HepG2 (cell line): ENCODE data around the gene SNAI1. TPM values are rescaled to one million over a fixed set of nuclear protein-coding genes. Genes with fewer than 3 reads are reported as not detected.
A peak's percentile ranks its signal among the peaks of the same experiment; 100 is the strongest.

ENCODE experiments used
- ARNT2 ChIP-seq: sonication (generic); formaldehyde crosslinking; IDR thresholded peaks from 2 replicates; pipeline ENCODE4 v1.8.0; 2022; ENCODE audit warnings: mild to moderate bottlenecking, low read depth, missing genetic modification reagents, moderate library complexity
- E2F2 ChIP-seq: sonication (generic); formaldehyde crosslinking; IDR thresholded peaks from 2 replicates; pipeline ENCODE4 v1.4.0; 2020; ENCODE audit warnings: missing genetic modification reagents, borderline replicate concordance
- ETS1 ChIP-seq: sonication (generic); formaldehyde crosslinking; IDR thresholded peaks from 2 replicates; pipeline ENCODE4 v1.4.0; 2020; ENCODE audit warnings: missing genetic modification reagents
- FOXA1 ChIP-seq, 2 experiments: fragments of 450-650 bp in 1 of 2; sonication (generic) in 1 of 2; formaldehyde crosslinking in 1 of 2; IDR thresholded peaks; 2 replicates each; pipeline versions ENCODE4 v1.4.0 to v1.6.1; 2016 to 2020; ENCODE audit warnings: missing genetic modification reagents in 1 of 2
- FOXC1 ChIP-seq: sonication (generic); formaldehyde crosslinking; IDR thresholded peaks from 2 replicates; pipeline ENCODE4 v1.8.0; 2022; ENCODE audit warnings: mild to moderate bottlenecking, missing genetic modification reagents, borderline replicate concordance
- FOXK1 ChIP-seq: sonication (generic); formaldehyde crosslinking; IDR thresholded peaks from 2 replicates; pipeline ENCODE4 v1.4.0; 2020; ENCODE audit warnings: low read depth, missing genetic modification reagents, borderline replicate concordance
- GPN1 ChIP-seq: sonication (generic); formaldehyde crosslinking; IDR thresholded peaks from 2 replicates; pipeline ENCODE4 v1.5.1; 2020; ENCODE audit warnings: missing genetic modification reagents, borderline replicate concordance
- HIVEP1 ChIP-seq: sonication (generic); formaldehyde crosslinking; IDR thresholded peaks from 2 replicates; pipeline ENCODE4 v1.4.0; 2020; ENCODE audit warnings: mild to moderate bottlenecking, missing genetic modification reagents
- HNRNPUL1 ChIP-seq: fragments of 200-400 bp; formaldehyde crosslinking; IDR thresholded peaks from 2 replicates; pipeline ENCODE4 v1.6.1; 2017; ENCODE audit warnings: low read depth, mild to moderate bottlenecking, low read length, moderate library complexity
- KDM4B ChIP-seq: sonication (generic); formaldehyde crosslinking; IDR thresholded peaks from 2 replicates; pipeline ENCODE4 v1.4.0; 2020; ENCODE audit warnings: missing genetic modification reagents
- PHF8 ChIP-seq: sonication (generic); formaldehyde crosslinking; IDR thresholded peaks from 2 replicates; pipeline ENCODE4 v1.5.0; 2020; ENCODE audit warnings: missing genetic modification reagents
- POLR2G ChIP-seq: fragments of 200-400 bp; formaldehyde crosslinking; IDR thresholded peaks from 2 replicates; pipeline ENCODE4 v1.6.1; 2018; ENCODE audit warnings: mild to moderate bottlenecking, low read depth, low read length, moderate library complexity
- SIN3A ChIP-seq: IDR thresholded peaks from 2 replicates; pipeline ENCODE4 v1.6.1; 2011; ENCODE audit warnings: low read depth, mild to moderate bottlenecking, control low read depth, low read length, borderline replicate concordance
- SRSF1 ChIP-seq: fragments of 200-400 bp; formaldehyde crosslinking; optimal IDR thresholded peaks from 2 replicates; pipeline ENCODE3; 2017; ENCODE audit warnings: mild to moderate bottlenecking, low read depth, low read length, moderate library complexity
- USF2 ChIP-seq, 2 experiments: sonication (generic) in 1 of 2; formaldehyde crosslinking in 1 of 2; IDR thresholded peaks; 2 replicates each; pipeline versions ENCODE4 v1.5.1 to v1.6.1; 2011 to 2020; ENCODE audit warnings: borderline replicate concordance in 1 of 2, low read depth in 1 of 2, low read length in 1 of 2, mild to moderate bottlenecking in 1 of 2, missing genetic modification reagents in 1 of 2, moderate library complexity in 1 of 2
- ZNF138 ChIP-seq: sonication (generic); formaldehyde crosslinking; IDR thresholded peaks from 2 replicates; pipeline ENCODE4 v1.5.0; 2020; ENCODE audit warnings: mild to moderate bottlenecking, low read depth, missing genetic modification reagents
- ZNF503 ChIP-seq: sonication (generic); formaldehyde crosslinking; IDR thresholded peaks from 2 replicates; pipeline ENCODE4 v1.4.0; 2020; ENCODE audit warnings: missing genetic modification reagents
- ZNF556 ChIP-seq: sonication (generic); formaldehyde crosslinking; IDR thresholded peaks from 2 replicates; pipeline ENCODE4 v1.4.0; 2020; ENCODE audit warnings: mild to moderate bottlenecking, missing genetic modification reagents, borderline replicate concordance
- ZNF746 ChIP-seq: sonication (generic); formaldehyde crosslinking; IDR thresholded peaks from 2 replicates; pipeline ENCODE4 v1.8.0; 2022; ENCODE audit warnings: mild to moderate bottlenecking, missing genetic modification reagents
- ZNF883 ChIP-seq: sonication (generic); formaldehyde crosslinking; IDR thresholded peaks from 2 replicates; pipeline ENCODE4 v1.5.1; 2020; ENCODE audit warnings: mild to moderate bottlenecking, missing genetic modification reagents; ENCODE audit errors: not compliant biosample characterization
- ZSCAN9 ChIP-seq: IDR thresholded peaks from 2 replicates; pipeline ENCODE4 v1.6.1; 2016; ENCODE audit warnings: borderline replicate concordance
- polyA plus RNA-seq, 8 experiments: library from polyadenylated mRNA; depleted of rRNA in 3 of 8; stranded (reverse) in 7 of 8; unstranded in 1 of 8; fragments of >200 nt; fragmentation: Illumina TruSeq in 4 of 8; extraction: Trizol in 4 of 8; gene quantifications; 2 replicates each; pipeline versions ENCODE4 v1.2.1 to v1.2.3, GENCODE V29; 2011 to 2016; ENCODE audit warnings: low read depth in 4 of 8, missing spikeins in 1 of 8, mixed read lengths in 1 of 8; ENCODE audit not compliant: insufficient read depth in 1 of 8
- total RNA-seq, 5 experiments: library from RNA; depleted of rRNA; stranded (reverse); fragments of >200 nt; fragmentation: Illumina TruSeq; extraction: Trizol; gene quantifications; 2 replicates each; pipeline ENCODE4 v1.2.3, GENCODE V29; 2016; ENCODE audit warnings: low read depth in 1 of 5

Gene SNAI1
- total and polyA plus RNA-seq, 2 of the 13 experiments (the other 11 are each of a cell fraction or from before 2014, with no cell fraction given), result 1.3 to 1.4 TPM

GRCh38 chr20:49979030-49979832, 3.5 kb upstream of the SNAI1 start (continued):
- TF ChIP-seq ZSCAN9, result peak; percentile 89; the same call in 1 of the 2 replicates
- TF ChIP-seq KDM4B (CRISPR knock-in tag), result peak; percentile 85
- peak; percentile 97 for TF ChIP-seq FOXC1
- TF ChIP-seq SRSF1, result peak; percentile 83
- no peak for TF ChIP-seq FOXA1 (IDR thresholded peaks at IDR 0.05)
- TF ChIP-seq FOXA1 (CRISPR knock-in tag; IDR thresholded peaks at IDR 0.05), result peak; percentile 32; the same call in 1 of the 2 replicates
- no peak for TF ChIP-seq USF2 (IDR thresholded peaks at IDR 0.05; ENCODE audit: low read depth, low read length)
- TF ChIP-seq USF2 (CRISPR knock-in tag; IDR thresholded peaks at IDR 0.05; ENCODE audit: borderline replicate concordance), result peak; percentile 55
- TF ChIP-seq GPN1, result peak; percentile 78; the same call in 1 of the 2 replicates
- no peak for TF ChIP-seq HNRNPUL1
- TF ChIP-seq HIVEP1 (CRISPR knock-in tag), result peak; percentile 88
- peak; percentile 80 for TF ChIP-seq ZNF746 (CRISPR knock-in tag)
- peak; percentile 74 for TF ChIP-seq PHF8
- TF ChIP-seq POLR2G, result no peak
- peak; percentile 78; the same call in 1 of the 2 replicates for TF ChIP-seq ZNF503
- TF ChIP-seq SIN3A, result 0 out of 2 replicates have a peak, but pooled peaks have one; percentile 32
- TF ChIP-seq ETS1, result peak; percentile 93
- peak; percentile 63; the same call in 1 of the 2 replicates for TF ChIP-seq FOXK1
- TF ChIP-seq E2F2, result peak; percentile 71; the same call in 1 of the 2 replicates
- 0 out of 2 replicates have a peak, but pooled peaks have one; percentile 70 for TF ChIP-seq ZNF138 (CRISPR knock-in tag)
- TF ChIP-seq ZNF883, result peak; percentile 50
- TF ChIP-seq ZNF556 (CRISPR knock-in tag), result no peak; the same call in 1 of the 2 replicates
- TF ChIP-seq ARNT2, result peak; percentile 96
